Natural killer cell (primary cell): ENCODE data around the gene FARP1. TPM values are rescaled to one million over a fixed set of nuclear protein-coding genes. Genes with fewer than 3 reads are reported as not detected.

ENCODE experiments used
- ATAC-seq, 3 donors: fragments of 150-1000 bp in 2 of 3; fragments of 200-7000 bp in 1 of 3; cut with Tn5 transposase; 1 replicate in 1 of 3; 2 replicates in 2 of 3; pipeline ENCODE4 v1.10.0; 2021; ENCODE audit warnings: mild to moderate bottlenecking in 2 of 3, moderate library complexity in 2 of 3
- DNase-seq, 2 donors: peaks; one replicate each; pipeline versions ENCODE4 v3.0.0 to v3.0.0-alpha.2; 2013 to 2021; ENCODE audit warnings: mixed read lengths in 1 of 2
- H3K27ac ChIP-seq: one replicate; pipeline ENCODE4 v1.5.1; 2013; ENCODE audit warnings: mild to moderate bottlenecking, low read length
- H3K27me3 ChIP-seq: one replicate; pipeline ENCODE4 v1.6.1; 2013; ENCODE audit warnings: low read length; ENCODE audit not compliant: control insufficient read depth, insufficient read depth
- H3K36me3 ChIP-seq: one replicate; pipeline ENCODE4 v1.6.1; 2013; ENCODE audit warnings: low read length; ENCODE audit not compliant: control insufficient read depth, insufficient read depth
- H3K4me1 ChIP-seq: one replicate; pipeline ENCODE4 v1.6.1; 2013; ENCODE audit warnings: low read length; ENCODE audit not compliant: control insufficient read depth, insufficient read depth
- H3K4me3 ChIP-seq: one replicate; pipeline ENCODE4 v1.5.1; 2013; ENCODE audit warnings: low read length
- H3K9me3 ChIP-seq: one replicate; pipeline ENCODE4 v1.6.1; 2013; ENCODE audit warnings: low read length; ENCODE audit not compliant: control insufficient read depth, insufficient read depth
- H3K27ac Mint-ChIP-seq, 2 donors: one replicate each; pipeline ENCODE4 v1.8.0; 2022; ENCODE audit warnings: mild to moderate bottlenecking in 2 of 2, mixed read lengths in 2 of 2, moderate library complexity in 1 of 2
- H3K27me3 Mint-ChIP-seq, 2 donors: one replicate each; pipeline ENCODE4 v1.8.0; 2022; ENCODE audit warnings: low read depth in 2 of 2, mixed read lengths in 2 of 2
- H3K36me3 Mint-ChIP-seq: one replicate; pipeline ENCODE4 v1.8.0; 2022; ENCODE audit warnings: mixed read lengths
- H3K4me1 Mint-ChIP-seq, 2 donors: one replicate each; pipeline ENCODE4 v1.8.0; 2022; ENCODE audit warnings: mixed read lengths in 2 of 2
- H3K4me3 Mint-ChIP-seq: one replicate; pipeline ENCODE4 v1.8.0; 2022; ENCODE audit warnings: mild to moderate bottlenecking, moderate library complexity, mixed read lengths
- H3K9me3 Mint-ChIP-seq, 2 donors: one replicate each; pipeline ENCODE4 v1.8.0; 2022; ENCODE audit warnings: mixed read lengths in 2 of 2
- WGBS: methylation state at CpG from one replicate; pipeline ENCODE4 v1.1.7; 2013; ENCODE audit warnings: missing lambda C conversion rate; ENCODE audit not compliant: insufficient coverage; 5-methylcytosine and 5-hydroxymethylcytosine counted together
- intact Hi-C: fragments of 100-400 bp; cut with micrococcal nuclease; formaldehyde crosslinking; loops from one replicate; pipeline ENCODE4 v1.14.2; 2022
- total RNA-seq, 4 donors: library from RNA; stranded (reverse); fragments of 120-200 nt in 1 of 4; gene quantifications; one replicate each; pipeline versions ENCODE4 v1.2.3 to v1.2.4, GENCODE V29; 2013 to 2022
- TF ChIP-seq, protein P1 (sequence below): fragments of 200-600 bp; IDR thresholded peaks from one replicate; pipeline ENCODE4 v1.8.0; 2022; ENCODE audit warnings: antibody characterized with exemption

FARP1 gene
- total RNA-seq, 3 donors from 2014 or later (not counting 1 experiment from before 2014, with no cell fraction given), result 0.71 to 1.2 (median 1.1) TPM

DNA sequence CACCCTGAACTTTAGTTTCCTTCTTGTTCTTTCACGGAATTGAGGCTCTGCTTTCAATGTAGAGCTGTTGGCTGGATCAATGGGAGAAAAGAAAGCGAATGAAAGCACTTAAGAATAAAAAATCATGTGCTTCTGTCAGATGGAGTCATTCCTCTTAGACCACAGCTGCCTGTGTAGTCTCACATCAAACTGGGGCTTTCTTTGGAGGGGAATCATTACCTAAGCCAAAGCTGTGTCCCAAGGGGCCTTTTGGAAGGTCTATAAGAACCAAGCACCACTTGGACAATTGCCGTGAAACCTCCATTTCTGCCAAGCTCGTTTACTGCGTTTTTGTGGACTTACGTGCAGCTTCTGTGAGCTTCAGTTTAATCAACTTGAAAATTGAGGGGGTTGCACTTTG lies 78.3 kb downstream of the FARP1 start:
- H3K27ac Mint-ChIP-seq, result no peak overlapping the region
- no peaks in the 10 kb centered on the region for H3K9me3 ChIP-seq
- no peaks in the 10 kb centered on the region for H3K36me3 ChIP-seq
- no peaks in the 10 kb centered on the region for H3K27me3 ChIP-seq
- H3K27ac ChIP-seq, result no peak overlapping the region
- H3K27me3 Mint-ChIP-seq, result no peaks in the 10 kb centered on the region
- 87% methylated on average over 5 of the region's 6 CpGs for WGBS
- no peak for ATAC-seq
- intact Hi-C loops, result no loop called here
- no peaks in the 10 kb centered on the region for H3K4me1 Mint-ChIP-seq
- DNase-seq, result no peak
- no peaks in the 10 kb centered on the region for H3K4me1 ChIP-seq
- TF ChIP-seq, protein P1, sequence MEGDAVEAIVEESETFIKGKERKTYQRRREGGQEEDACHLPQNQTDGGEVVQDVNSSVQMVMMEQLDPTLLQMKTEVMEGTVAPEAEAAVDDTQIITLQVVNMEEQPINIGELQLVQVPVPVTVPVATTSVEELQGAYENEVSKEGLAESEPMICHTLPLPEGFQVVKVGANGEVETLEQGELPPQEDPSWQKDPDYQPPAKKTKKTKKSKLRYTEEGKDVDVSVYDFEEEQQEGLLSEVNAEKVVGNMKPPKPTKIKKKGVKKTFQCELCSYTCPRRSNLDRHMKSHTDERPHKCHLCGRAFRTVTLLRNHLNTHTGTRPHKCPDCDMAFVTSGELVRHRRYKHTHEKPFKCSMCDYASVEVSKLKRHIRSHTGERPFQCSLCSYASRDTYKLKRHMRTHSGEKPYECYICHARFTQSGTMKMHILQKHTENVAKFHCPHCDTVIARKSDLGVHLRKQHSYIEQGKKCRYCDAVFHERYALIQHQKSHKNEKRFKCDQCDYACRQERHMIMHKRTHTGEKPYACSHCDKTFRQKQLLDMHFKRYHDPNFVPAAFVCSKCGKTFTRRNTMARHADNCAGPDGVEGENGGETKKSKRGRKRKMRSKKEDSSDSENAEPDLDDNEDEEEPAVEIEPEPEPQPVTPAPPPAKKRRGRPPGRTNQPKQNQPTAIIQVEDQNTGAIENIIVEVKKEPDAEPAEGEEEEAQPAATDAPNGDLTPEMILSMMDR, result no peak
- no peaks in the 10 kb centered on the region for H3K36me3 Mint-ChIP-seq
- H3K9me3 Mint-ChIP-seq, result no peaks in the 10 kb centered on the region
- no peak overlapping the region for H3K4me3 Mint-ChIP-seq
- H3K4me3 ChIP-seq, result no peak overlapping the region

DNA sequence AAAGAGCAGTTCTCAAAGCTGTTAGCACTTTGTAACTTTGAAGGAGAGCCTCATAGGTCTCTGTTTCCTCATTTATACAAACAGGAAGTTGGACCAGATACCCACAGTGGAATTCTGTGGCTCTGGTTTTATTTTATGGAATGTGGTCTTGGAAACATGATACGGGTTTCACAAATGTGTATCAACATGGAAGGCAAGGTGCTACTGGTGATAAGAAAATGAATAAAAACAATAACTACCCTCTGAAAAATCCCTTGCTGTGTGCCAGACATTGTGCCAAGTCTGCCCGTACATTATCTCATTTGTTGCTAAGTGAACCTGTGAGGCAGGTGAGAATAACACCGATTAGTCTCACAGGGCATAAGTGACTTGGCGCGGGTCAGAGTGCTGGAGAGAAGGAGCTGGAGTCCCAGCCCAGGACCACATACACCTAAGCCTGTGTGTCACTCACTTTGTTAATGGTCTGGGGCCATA lies 79.2 kb downstream of the FARP1 start:
- no peak for DNase-seq
- Histone ChIP-seq H3K4me3 (no peak overlapping the region), H3K27ac (no peak overlapping the region), H3K27me3 (no peaks in the 10 kb centered on the region), H3K36me3 (no peaks in the 10 kb centered on the region), H3K9me3 (no peaks in the 10 kb centered on the region), H3K4me1 (no peaks in the 10 kb centered on the region)
- ATAC-seq, result no peak
- 96% methylated on average over 4 of the region's 5 CpGs for WGBS
- intact Hi-C loops, result no loop called here
- Mint-ChIP-seq H3K4me1 (no peaks in the 10 kb centered on the region), H3K36me3 (no peaks in the 10 kb centered on the region), H3K4me3 (no peak overlapping the region), H3K27ac (no peak overlapping the region), H3K9me3 (no peaks in the 10 kb centered on the region), H3K27me3 (no peaks in the 10 kb centered on the region)
- TF ChIP-seq, protein P1, result no peak

GRCh38 chr13:98222816-98223215 lies 79.9 kb downstream of the FARP1 start:
- Histone ChIP-seq H3K9me3 (no peaks in the 10 kb centered on the region), H3K36me3 (no peaks in the 10 kb centered on the region), H3K4me1 (no peaks in the 10 kb centered on the region), H3K27ac (no peak overlapping the region), H3K4me3 (no peak overlapping the region), H3K27me3 (no peaks in the 10 kb centered on the region)
- no peak overlapping the region for H3K4me3 Mint-ChIP-seq
- no peaks in the 10 kb centered on the region for H3K36me3 Mint-ChIP-seq
- WGBS, result 84% methylated on average over 7 of the region's 7 CpGs
- no peaks in the 10 kb centered on the region for H3K9me3 Mint-ChIP-seq
- no peaks in the 10 kb centered on the region for H3K4me1 Mint-ChIP-seq
- TF ChIP-seq, protein P1, result no peak
- ATAC-seq (no peak), DNase-seq (no peak)
- no peaks in the 10 kb centered on the region for H3K27me3 Mint-ChIP-seq
- no peak overlapping the region for H3K27ac Mint-ChIP-seq
- intact Hi-C loops, result no loop called here

DNA sequence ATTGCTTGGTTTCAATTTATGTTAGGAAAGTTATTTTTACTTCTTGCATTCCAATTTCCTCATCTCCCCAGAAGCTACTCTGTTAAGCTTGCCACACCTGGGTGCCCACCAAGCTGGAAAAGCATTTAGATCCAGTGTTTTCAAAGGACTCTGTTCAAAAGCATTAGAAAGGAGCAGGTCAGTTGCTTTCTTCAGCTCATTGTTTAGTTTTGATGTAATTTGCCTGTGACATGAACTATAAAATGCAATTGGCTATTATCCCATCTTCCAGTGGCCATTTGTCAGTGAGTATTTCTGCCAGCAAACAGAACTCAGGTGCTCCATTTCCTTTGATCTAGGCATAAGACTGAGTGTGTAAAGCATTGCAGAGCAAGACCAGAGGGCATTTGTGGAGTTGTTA lies 80.8 kb downstream of the FARP1 start:
- Mint-ChIP-seq H3K27ac (no peak overlapping the region), H3K4me3 (no peak overlapping the region), H3K4me1 (no peaks in the 10 kb centered on the region), H3K9me3 (no peaks in the 10 kb centered on the region), H3K36me3 (no peaks in the 10 kb centered on the region), H3K27me3 (no peaks in the 10 kb centered on the region)
- intact Hi-C loops, result no loop called here
- Histone ChIP-seq H3K36me3 (no peaks in the 10 kb centered on the region), H3K9me3 (no peaks in the 10 kb centered on the region), H3K27me3 (no peaks in the 10 kb centered on the region), H3K4me3 (no peak overlapping the region), H3K27ac (no peak overlapping the region), H3K4me1 (no peaks in the 10 kb centered on the region)
- TF ChIP-seq, protein P1, result no peak
- DNase-seq, result no peak
- no peak for ATAC-seq
